HAP-1 (cell line): Measurements from ENCODE around the gene NOP14.
A peak's percentile ranks its signal among the peaks of the same experiment; 100 is the strongest.
"Not testable (repeated sequence)": the region's sequence is repeated elsewhere in the genome, so short reads cannot be mapped to it uniquely, and the experiment has no call there.

Source experiments
- DNase-seq, 2 experiments: peaks; one replicate each; pipeline ENCODE4 v3.0.0-alpha.2; 2016 to 2020; ENCODE audit warnings: low spot score in 2 of 2
- H3K27me3 ChIP-seq: fragments of 250-450 bp; sonication (Bioruptor Pico); 2 replicates; pipeline ENCODE4 v1.5.1; 2020; ENCODE audit warnings: low read depth, mild to moderate bottlenecking, moderate library complexity
- H3K36me3 ChIP-seq: fragments of 250-450 bp; sonication (Bioruptor Pico); replicated peaks from 2 replicates; pipeline ENCODE4 v1.5.1; 2020; ENCODE audit warnings: mild to moderate bottlenecking
- H3K4me1 ChIP-seq: fragments of 250-450 bp; sonication (Bioruptor Pico); 2 replicates; pipeline ENCODE4 v1.5.1; 2020; ENCODE audit warnings: mild to moderate bottlenecking
- H3K4me3 ChIP-seq: fragments of 250-450 bp; sonication (Bioruptor Pico); 2 replicates; pipeline ENCODE4 v1.5.1; 2020; ENCODE audit warnings: mild to moderate bottlenecking, moderate library complexity
- H3K9me3 ChIP-seq: fragments of 250-450 bp; sonication (Bioruptor Pico); 2 replicates; pipeline ENCODE4 v1.5.1; 2020; ENCODE audit warnings: mild to moderate bottlenecking, moderate library complexity
- in situ Hi-C: fragments of 300-500 bp; cut with MboI; formaldehyde crosslinking; loops from 3 replicates; pipeline ENCODE4 v1.14.3; 2020; ENCODE audit warnings: low sequenced_read_pairs, inconsistent platforms, mixed read lengths

The NOP14 gene

GRCh38 chr4:2977211-2978088, 14.2 kb upstream of the NOP14 start:
- in situ Hi-C loops, result no loop called here
- Histone ChIP-seq H3K4me1 (no peaks in the 10 kb centered on the region), H3K36me3 (no peaks in the 10 kb centered on the region), H3K27me3 (no peaks in the 10 kb centered on the region), H3K4me3 (no peak overlapping the region), H3K9me3 (peaks cover 6% of the 10 kb centered on the region; the same call in 1 of the 2 replicates)
- no peak for DNase-seq

GRCh38 chr4:2971275-2971674, 8.1 kb upstream of the NOP14 start:
- Histone ChIP-seq H3K4me1 (no peaks in the 10 kb centered on the region), H3K4me3 (no peak overlapping the region), H3K36me3 (no peaks in the 10 kb centered on the region), H3K9me3 (no peaks in the 10 kb centered on the region), H3K27me3 (no peaks in the 10 kb centered on the region)
- no peak for DNase-seq
- in situ Hi-C loops, result no loop called here

- H3K4me1 ChIP-seq, result peaks cover 10% of the 10 kb centered on the region
- no peaks in the 10 kb centered on the region for H3K36me3 ChIP-seq
- H3K4me3 ChIP-seq, result no peak overlapping the region
- no peak for DNase-seq
- in situ Hi-C loops, result no loop called here
- H3K9me3 ChIP-seq, result no peaks in the 10 kb centered on the region
- no peaks in the 10 kb centered on the region for H3K27me3 ChIP-seq
Observed at GRCh38 chr4:2968381-2968780, 5.2 kb upstream of the NOP14 start.

GRCh38 chr4:2965262-2965661, 2.1 kb upstream of the NOP14 start:
- no peaks in the 10 kb centered on the region for H3K9me3 ChIP-seq
- H3K4me1 ChIP-seq, result peaks cover 10% of the 10 kb centered on the region
- H3K36me3 ChIP-seq, result peaks cover 11% of the 10 kb centered on the region
- H3K27me3 ChIP-seq, result no peaks in the 10 kb centered on the region
- in situ Hi-C loops, result no loop called here
- H3K4me3 ChIP-seq, result no peak overlapping the region
- no peak for DNase-seq

GRCh38 chr4:2964706-2965258, 1.6 kb upstream of the NOP14 start:
- H3K4me1 ChIP-seq, result peaks cover 10% of the 10 kb centered on the region
- peaks cover 15% of the 10 kb centered on the region for H3K36me3 ChIP-seq
- no peaks in the 10 kb centered on the region for H3K27me3 ChIP-seq
- peak overlapping the region; percentile 56 for H3K4me3 ChIP-seq
- DNase-seq, result no peak
- in situ Hi-C loops, result no loop called here
- no peaks in the 10 kb centered on the region for H3K9me3 ChIP-seq

GRCh38 chr4:2963966-2964471, 813 bp upstream of the NOP14 start:
- Histone ChIP-seq H3K4me1 (peaks cover 10% of the 10 kb centered on the region), H3K9me3 (no peaks in the 10 kb centered on the region), H3K27me3 (no peaks in the 10 kb centered on the region), H3K4me3 (peak overlapping the region; percentile 56), H3K36me3 (peaks cover 20% of the 10 kb centered on the region)
- in situ Hi-C loops, result no loop called here
- DNase-seq, result peak in 1 of 2 experiments; percentile 42

- H3K4me1 ChIP-seq, result peaks cover 10% of the 10 kb centered on the region
- no peaks in the 10 kb centered on the region for H3K9me3 ChIP-seq
- H3K36me3 ChIP-seq, result peaks cover 32% of the 10 kb centered on the region
- in situ Hi-C loops, result no loop called here
- peak in 1 of 2 experiments; percentile 61 for DNase-seq
- H3K27me3 ChIP-seq, result no peaks in the 10 kb centered on the region
- peak overlapping the region; percentile 56 for H3K4me3 ChIP-seq
Observed at GRCh38 chr4:2962614-2963174, 512 bp downstream of the NOP14 start.

GRCh38 chr4:2961811-2962441, 1.3 kb downstream of the NOP14 start:
- Histone ChIP-seq H3K27me3 (no peaks in the 10 kb centered on the region), H3K4me3 (peak overlapping the region; percentile 56), H3K9me3 (no peaks in the 10 kb centered on the region), H3K4me1 (peaks cover 10% of the 10 kb centered on the region), H3K36me3 (peaks cover 39% of the 10 kb centered on the region)
- in situ Hi-C loops, result no loop called here
- DNase-seq, result peak in 1 of 2 experiments; percentile 39

- in situ Hi-C loops, result no loop called here
Observed at GRCh38 chr4:2961421-2961810, 1.8 kb downstream of the NOP14 start.

GRCh38 chr4:2960450-2960849, 2.8 kb downstream of the NOP14 start:
- in situ Hi-C loops, DNase-seq, H3K9me3 ChIP-seq, H3K27me3 ChIP-seq, H3K4me3 ChIP-seq: not testable (repeated sequence)
- H3K4me1 ChIP-seq, result peaks cover 10% of the 10 kb centered on the region
- peaks cover 54% of the 10 kb centered on the region for H3K36me3 ChIP-seq

More at GRCh38 chr4:2961421-2961810, 1.8 kb downstream of the NOP14 start:
- H3K36me3 ChIP-seq, result peaks cover 45% of the 10 kb centered on the region
- peak overlapping the region; percentile 56 for H3K4me3 ChIP-seq
- no peaks in the 10 kb centered on the region for H3K27me3 ChIP-seq
- DNase-seq, result peak; percentile 38 to 72
- H3K9me3 ChIP-seq, result no peaks in the 10 kb centered on the region
- peaks cover 10% of the 10 kb centered on the region for H3K4me1 ChIP-seq

- Histone ChIP-seq H3K9me3 (no peaks in the 10 kb centered on the region), H3K27me3 (no peaks in the 10 kb centered on the region), H3K36me3 (peaks cover 68% of the 10 kb centered on the region), H3K4me1 (no peaks in the 10 kb centered on the region; the same call in 1 of the 2 replicates), H3K4me3 (no peak overlapping the region)
- no peak for DNase-seq
- in situ Hi-C loops, result no loop called here
Observed at GRCh38 chr4:2958446-2958845, 4.8 kb downstream of the NOP14 start.

- peaks cover 89% of the 10 kb centered on the region for H3K36me3 ChIP-seq
- H3K9me3 ChIP-seq, H3K27me3 ChIP-seq, in situ Hi-C loops, H3K4me1 ChIP-seq, DNase-seq, H3K4me3 ChIP-seq: not testable (repeated sequence)
Observed at GRCh38 chr4:2955186-2956044, 7.8 kb downstream of the NOP14 start.
